Activated CD8-positive, alpha-beta memory T cell treated with anti-CD3 and anti-CD28 coated beads for 24 hours (primary cell): ENCODE data around the gene SLC24A3.
"Not testable (repeated sequence)": the region's sequence is repeated elsewhere in the genome, so short reads cannot be mapped to it uniquely, and the experiment has no call there.

Experiments used
- DNase-seq: peaks from one replicate; pipeline ENCODE4 v3.0.0-alpha.2; 2020

SLC24A3 gene

GRCh38 chr20:19653327-19653726 lies 440.9 kb downstream of the SLC24A3 start:
- no peak for DNase-seq

GRCh38 chr20:19654921-19655320 lies 442.5 kb downstream of the SLC24A3 start:
- no peak for DNase-seq

GRCh38 chr20:19658137-19658536 lies 445.7 kb downstream of the SLC24A3 start:
- DNase-seq: no peak

GRCh38 chr20:19659448-19659847 lies 447.0 kb downstream of the SLC24A3 start:
- DNase-seq: no peak

GRCh38 chr20:19660808-19661378 lies 448.5 kb downstream of the SLC24A3 start:
- DNase-seq: no peak

- DNase-seq: peak; percentile 61
Measured at GRCh38 chr20:19661717-19662636, 449.5 kb downstream of the SLC24A3 start.

GRCh38 chr20:19662637-19662995 lies 450.2 kb downstream of the SLC24A3 start:
- DNase-seq: no peak

GRCh38 chr20:19668418-19668817 lies 456.0 kb downstream of the SLC24A3 start:
- no peak for DNase-seq

GRCh38 chr20:19670829-19671228 lies 458.4 kb downstream of the SLC24A3 start:
- no peak for DNase-seq

GRCh38 chr20:19671374-19671773 lies 458.9 kb downstream of the SLC24A3 start:
- no peak for DNase-seq

GRCh38 chr20:19672498-19672897 lies 460.1 kb downstream of the SLC24A3 start:
- no peak for DNase-seq

- no peak for DNase-seq
Measured at GRCh38 chr20:19673575-19673974, 461.1 kb downstream of the SLC24A3 start.

- DNase-seq: no peak
Measured at GRCh38 chr20:19676202-19676601, 463.8 kb downstream of the SLC24A3 start.

- DNase-seq: no peak
Measured at GRCh38 chr20:19677336-19677735, 464.9 kb downstream of the SLC24A3 start.

- DNase-seq: not testable (repeated sequence)
Measured at GRCh38 chr20:19678591-19678990, 466.1 kb downstream of the SLC24A3 start.

- no peak for DNase-seq
Measured at GRCh38 chr20:19679900-19680495, 467.6 kb downstream of the SLC24A3 start.

GRCh38 chr20:19682249-19682648 lies 469.8 kb downstream of the SLC24A3 start:
- no peak for DNase-seq

GRCh38 chr20:19683188-19683587 lies 470.7 kb downstream of the SLC24A3 start:
- no peak for DNase-seq

- DNase-seq: no peak
Measured at GRCh38 chr20:19683822-19684221, 471.4 kb downstream of the SLC24A3 start.

- no peak for DNase-seq
Measured at GRCh38 chr20:19688031-19688806, 475.8 kb downstream of the SLC24A3 start.

GRCh38 chr20:19690462-19690861 lies 478.0 kb downstream of the SLC24A3 start:
- no peak for DNase-seq

GRCh38 chr20:19691125-19691524 lies 478.7 kb downstream of the SLC24A3 start:
- DNase-seq: no peak

GRCh38 chr20:19692100-19692499 lies 479.7 kb downstream of the SLC24A3 start:
- DNase-seq: no peak
